GM23338 (cell line): ENCODE measurements around the gene MID1.

ENCODE experiments used
- CREB1 ChIP-seq: fragments of 250-450 bp; sonication (Bioruptor Pico); IDR thresholded peaks from 2 replicates; pipeline ENCODE4 v1.5.0; 2020; ENCODE audit warnings: low read depth, mild to moderate bottlenecking, moderate library complexity
- CTCF ChIP-seq, 2 experiments: fragments of 200-600 bp in 1 of 2; sonication (generic) in 1 of 2; conservative IDR thresholded peaks; 2 replicates each; pipeline versions ENCODE4 v1.5.1 to v1.6.1; 2016 to 2017; ENCODE audit warnings: antibody characterized with exemption in 2 of 2, low read depth in 2 of 2, mild to moderate bottlenecking in 2 of 2, moderate library complexity in 1 of 2
- EZH2 ChIP-seq: fragments of 200-600 bp; sonication (generic); IDR thresholded peaks from one replicate; pipeline ENCODE4 v1.8.0; 2017; ENCODE audit warnings: antibody characterized with exemption, mild to moderate bottlenecking, low read depth; ENCODE audit not compliant: unreplicated experiment
- EZH2phosphoT487 ChIP-seq: fragments of 200-600 bp; sonication (generic); IDR thresholded peaks from one replicate; pipeline ENCODE4 v1.8.1; 2018; ENCODE audit warnings: antibody characterized with exemption; ENCODE audit not compliant: unreplicated experiment
- JUNB ChIP-seq: IDR thresholded peaks from one replicate; pipeline ENCODE4 v1.6.1; 2016; ENCODE audit warnings: antibody characterized with exemption; ENCODE audit not compliant: unreplicated experiment
- POLR2AphosphoS5 ChIP-seq: IDR thresholded peaks from 2 replicates; pipeline ENCODE4 v1.6.1; 2016; ENCODE audit warnings: antibody characterized with exemption, low read depth
- STAT1 ChIP-seq: IDR thresholded peaks from one replicate; pipeline ENCODE4 v1.6.1; 2016; ENCODE audit warnings: antibody characterized with exemption; ENCODE audit not compliant: unreplicated experiment
- ZNF114 ChIP-seq: fragments of 250-450 bp; sonication (Bioruptor Pico); IDR thresholded peaks from 2 replicates; pipeline ENCODE4 v1.5.0; 2020; ENCODE audit warnings: mild to moderate bottlenecking, moderate library complexity
- ZNF331 ChIP-seq: fragments of 250-450 bp; sonication (Bioruptor Pico); IDR thresholded peaks from 2 replicates; pipeline ENCODE4 v1.5.0; 2020; ENCODE audit warnings: low read depth, mild to moderate bottlenecking, moderate library complexity

DNA sequence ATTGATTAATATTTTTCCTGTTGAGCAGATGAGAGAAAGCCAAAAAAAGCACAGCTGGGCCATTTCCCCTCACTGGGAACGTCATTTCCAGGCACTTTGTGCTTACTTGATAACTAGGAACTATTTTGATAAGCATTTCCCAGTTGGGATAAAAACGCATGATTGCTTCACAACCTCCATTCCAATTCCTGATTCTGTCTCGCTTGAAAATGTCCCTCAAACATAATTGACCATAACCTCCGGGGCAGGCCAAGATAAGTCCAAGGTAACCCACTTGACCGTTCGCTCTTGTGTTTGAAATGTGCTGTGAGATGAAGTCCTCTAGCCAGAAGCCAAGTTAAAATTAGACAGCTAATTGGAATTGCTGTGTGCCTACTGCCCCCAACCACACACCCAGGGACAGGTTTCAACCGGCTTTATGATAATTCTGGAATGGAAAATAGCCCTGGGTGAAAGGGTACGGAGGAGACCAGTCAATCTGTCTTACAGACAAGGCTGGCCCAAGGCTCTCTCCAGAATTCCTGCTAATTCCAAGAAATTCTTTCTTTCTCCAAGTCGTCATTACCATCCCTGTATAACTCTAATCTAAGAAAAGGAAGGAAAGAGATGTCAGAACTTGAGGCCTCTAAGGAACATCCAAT lies 137.1 kb downstream of the MID1 start:
- no peak for TF ChIP-seq EZH2
- TF ChIP-seq CTCF (conservative IDR thresholded peaks at IDR 0.05; ENCODE audit: low read depth in 2 of 2), result no peak
- no peak for TF ChIP-seq ZNF114 (CRISPR knock-in tag)
- no peak for TF ChIP-seq POLR2AphosphoS5
- no peak for TF ChIP-seq STAT1
- no peak for TF ChIP-seq CREB1
- TF ChIP-seq EZH2phosphoT487, result no peak
- TF ChIP-seq JUNB, result no peak
- TF ChIP-seq ZNF331, result no peak
